ENCODE measurements around the gene BRWD1.

GRCh38 chr21:39196838-39197237 lies 116.6 kb downstream of the BRWD1 start:
- TF ChIP-seq CTCF (IDR thresholded peaks at IDR 0.05; ENCODE audit: low read depth, low read length, poor library complexity, severe bottlenecking) (no peak), EZH2phosphoT487 (IDR thresholded peaks at IDR 0.05; ENCODE audit: borderline replicate concordance, low read length) (no peak)
